ENCODE results near the gene GOLGA8K.
"Not testable (repeated sequence)": the region's sequence is repeated elsewhere in the genome, so short reads cannot be mapped to it uniquely, and the experiment has no call there.

GRCh38 chr15:32365955-32366354 is 37.1 kb downstream of the GOLGA8K start:
- TF ChIP-seq, protein P1, sequence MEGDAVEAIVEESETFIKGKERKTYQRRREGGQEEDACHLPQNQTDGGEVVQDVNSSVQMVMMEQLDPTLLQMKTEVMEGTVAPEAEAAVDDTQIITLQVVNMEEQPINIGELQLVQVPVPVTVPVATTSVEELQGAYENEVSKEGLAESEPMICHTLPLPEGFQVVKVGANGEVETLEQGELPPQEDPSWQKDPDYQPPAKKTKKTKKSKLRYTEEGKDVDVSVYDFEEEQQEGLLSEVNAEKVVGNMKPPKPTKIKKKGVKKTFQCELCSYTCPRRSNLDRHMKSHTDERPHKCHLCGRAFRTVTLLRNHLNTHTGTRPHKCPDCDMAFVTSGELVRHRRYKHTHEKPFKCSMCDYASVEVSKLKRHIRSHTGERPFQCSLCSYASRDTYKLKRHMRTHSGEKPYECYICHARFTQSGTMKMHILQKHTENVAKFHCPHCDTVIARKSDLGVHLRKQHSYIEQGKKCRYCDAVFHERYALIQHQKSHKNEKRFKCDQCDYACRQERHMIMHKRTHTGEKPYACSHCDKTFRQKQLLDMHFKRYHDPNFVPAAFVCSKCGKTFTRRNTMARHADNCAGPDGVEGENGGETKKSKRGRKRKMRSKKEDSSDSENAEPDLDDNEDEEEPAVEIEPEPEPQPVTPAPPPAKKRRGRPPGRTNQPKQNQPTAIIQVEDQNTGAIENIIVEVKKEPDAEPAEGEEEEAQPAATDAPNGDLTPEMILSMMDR (IDR thresholded peaks at IDR 0.05), result not testable (repeated sequence)
- TF ChIP-seq POLR2A (IDR thresholded peaks at IDR 0.05), result not testable (repeated sequence)
